Stimulated activated CD4-positive, alpha-beta T cell treated with anti-CD3 and anti-CD28 coated beads, Interleukin-1b, Interleukin-23, amount 100 ng/mL, for 4 hours (primary cell): ENCODE data around the gene DRGX.

Experiments
- DNase-seq, 2 donors: peaks; one replicate each; pipeline ENCODE4 v3.0.0-alpha.2; 2020; ENCODE audit warnings: low read depth in 2 of 2

Gene DRGX

GRCh38 chr10:49395741-49396665, at the start of gene DRGX:
DRGX (minus strand) TSS chr10:49396089; CDS start chr10:49395440, 649 bp downstream.
- DNase-seq, result no peak

- no peak for DNase-seq
These were observed 48.5 kb upstream of the DRGX start for GRCh38 chr10:49444349-49444748.

- no peak for DNase-seq
These were observed 47.0 kb upstream of the DRGX start for GRCh38 chr10:49442863-49443262.

GRCh38 chr10:49441488-49442476, 45.9 kb upstream of the DRGX start:
- no peak for DNase-seq

GRCh38 chr10:49435225-49435624, 39.3 kb upstream of the DRGX start:
- no peak for DNase-seq

GRCh38 chr10:49433069-49433468, 37.2 kb upstream of the DRGX start:
- no peak for DNase-seq

- no peak for DNase-seq
These were observed 35.5 kb upstream of the DRGX start for GRCh38 chr10:49431426-49431825.

- no peak for DNase-seq
These were observed 33.6 kb upstream of the DRGX start for GRCh38 chr10:49429458-49429857.

- no peak for DNase-seq
These were observed 30.8 kb upstream of the DRGX start for GRCh38 chr10:49426490-49427360.

GRCh38 chr10:49419005-49419404, 23.1 kb upstream of the DRGX start:
- DNase-seq, result no peak

GRCh38 chr10:49418328-49418727, 22.4 kb upstream of the DRGX start:
- DNase-seq, result no peak

GRCh38 chr10:49418053-49418326, 22.1 kb upstream of the DRGX start:
- DNase-seq, result no peak

GRCh38 chr10:49417311-49418052, 21.6 kb upstream of the DRGX start:
- no peak for DNase-seq

GRCh38 chr10:49415846-49416245, 20.0 kb upstream of the DRGX start:
- DNase-seq, result no peak

GRCh38 chr10:49415109-49415508, 19.2 kb upstream of the DRGX start:
- no peak for DNase-seq

- no peak for DNase-seq
These were observed 18.6 kb upstream of the DRGX start for GRCh38 chr10:49414496-49414895.

GRCh38 chr10:49412571-49412970, 16.7 kb upstream of the DRGX start:
- DNase-seq, result no peak

- no peak for DNase-seq
These were observed 14.6 kb upstream of the DRGX start for GRCh38 chr10:49410365-49411074.

- no peak for DNase-seq
These were observed 13.9 kb upstream of the DRGX start for GRCh38 chr10:49409755-49410154.
